Breast epithelium (tissue), 4 donors: ENCODE results near the gene LMTK2. TPM values are rescaled to one million over a fixed set of nuclear protein-coding genes. Genes with fewer than 3 reads are reported as not detected.

Experiments used
- DNase-seq, 2 donors: peaks; one replicate each; pipeline ENCODE4 v3.0.0-alpha.2; 2019; ENCODE audit warnings: low spot score in 2 of 2
- H3K27ac ChIP-seq, 2 donors: fragments of 200-600 bp; sonication (generic) in 1 of 2; one replicate each; pipeline ENCODE4 v1.5.1; 2016 to 2019; ENCODE audit warnings: mild to moderate bottlenecking in 1 of 2
- H3K27me3 ChIP-seq, 2 donors: fragments of 200-600 bp; sonication (generic) in 1 of 2; one replicate each; pipeline versions ENCODE4 v1.5.1 to v1.6.0; 2017 to 2019; ENCODE audit warnings: control low read depth in 1 of 2, mild to moderate bottlenecking in 1 of 2
- H3K36me3 ChIP-seq: fragments of 200-600 bp; one replicate; pipeline ENCODE4 v1.5.1; 2019
- H3K4me1 ChIP-seq, 2 donors: fragments of 200-600 bp; sonication (generic); one replicate each; pipeline ENCODE4 v1.5.1; 2016 to 2019; ENCODE audit warnings: control low read depth in 1 of 2
- H3K4me3 ChIP-seq, 3 donors: fragments of 200-600 bp; sonication (generic); 1 replicate in 2 of 3; 2 replicates in 1 of 3; pipeline ENCODE4 v1.5.1; 2016 to 2019; ENCODE audit warnings: mild to moderate bottlenecking in 3 of 3, moderate library complexity in 2 of 3
- H3K9me3 ChIP-seq, 2 donors: fragments of 200-600 bp; sonication (generic) in 1 of 2; one replicate each; pipeline ENCODE4 v1.5.1; 2016 to 2019; ENCODE audit warnings: control low read depth in 1 of 2
- POLR2A ChIP-seq: fragments of 450-650 bp; IDR thresholded peaks from one replicate; pipeline ENCODE4 v1.6.1; 2016; ENCODE audit warnings: antibody characterized with exemption, mild to moderate bottlenecking, moderate library complexity
- POLR2AphosphoS5 ChIP-seq, 3 donors: sonication (generic); formaldehyde crosslinking; IDR thresholded peaks; one replicate each; pipeline ENCODE4 v1.6.1; 2017; ENCODE audit warnings: antibody characterized with exemption in 3 of 3
- intact Hi-C: fragments of 100-400 bp; cut with DNase I; formaldehyde crosslinking; loops from one replicate; pipeline ENCODE4 v1.15.1; 2023; ENCODE audit warnings: low total_unique reads
- total RNA-seq, 3 donors: library from RNA; depleted of rRNA; stranded (reverse); fragments of >200 nt; gene quantifications; one replicate each; pipeline ENCODE4 v1.1.0, GENCODE V29; 2016
- TF ChIP-seq, protein P1 (sequence below), 3 donors: fragments of 450-650 bp; IDR thresholded peaks; one replicate each; pipeline ENCODE4 v1.5.1; 2016 to 2017; ENCODE audit warnings: antibody characterized with exemption in 3 of 3, mild to moderate bottlenecking in 3 of 3, moderate library complexity in 3 of 3

The LMTK2 gene
- total RNA-seq, 3 donors from 2014 or later, result 9.4 to 16.7 (median 14.1) TPM

DNA sequence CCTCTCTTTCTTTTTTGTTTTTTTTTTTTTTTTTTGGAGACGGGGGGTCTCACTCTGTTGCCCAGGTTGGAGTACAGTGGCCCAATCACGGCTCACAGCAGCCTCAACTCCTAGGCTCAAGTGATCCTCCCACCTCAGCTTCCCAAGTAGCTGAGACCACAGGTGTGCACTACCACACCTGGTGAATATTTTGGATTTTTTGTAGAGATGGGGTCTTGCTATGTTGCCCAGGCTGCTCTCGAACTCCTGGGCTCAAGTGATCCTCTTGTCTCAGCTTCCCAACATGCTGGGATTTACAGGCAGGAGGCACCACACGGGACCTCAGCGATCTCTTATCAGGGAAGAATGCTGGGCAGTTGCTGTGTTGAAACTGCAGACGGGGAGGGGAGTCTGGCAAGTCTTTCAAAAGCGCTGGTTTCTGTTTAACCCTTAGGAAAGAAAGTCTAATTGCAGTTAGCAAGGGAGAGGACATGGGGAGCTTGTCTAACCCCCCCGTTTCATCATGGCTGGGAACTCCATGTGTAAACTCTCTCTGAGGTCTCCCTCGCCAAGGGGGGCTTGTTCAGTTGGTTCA, 39.6 kb upstream of the LMTK2 start:
- Histone ChIP-seq H3K27ac (no peak overlapping the region), H3K4me1 (no peaks in the 10 kb centered on the region), H3K36me3 (no peaks in the 10 kb centered on the region), H3K27me3 (no peaks in the 10 kb centered on the region), H3K9me3 (peaks cover 0 to 15% of the 10 kb centered on the region in 2 donors), H3K4me3 (no peak overlapping the region)
- no peak for DNase-seq
- intact Hi-C loops, result no loop called here
- TF ChIP-seq POLR2AphosphoS5 (IDR thresholded peaks at IDR 0.05) (no peak), POLR2A (no peak)
- TF ChIP-seq, protein P1, sequence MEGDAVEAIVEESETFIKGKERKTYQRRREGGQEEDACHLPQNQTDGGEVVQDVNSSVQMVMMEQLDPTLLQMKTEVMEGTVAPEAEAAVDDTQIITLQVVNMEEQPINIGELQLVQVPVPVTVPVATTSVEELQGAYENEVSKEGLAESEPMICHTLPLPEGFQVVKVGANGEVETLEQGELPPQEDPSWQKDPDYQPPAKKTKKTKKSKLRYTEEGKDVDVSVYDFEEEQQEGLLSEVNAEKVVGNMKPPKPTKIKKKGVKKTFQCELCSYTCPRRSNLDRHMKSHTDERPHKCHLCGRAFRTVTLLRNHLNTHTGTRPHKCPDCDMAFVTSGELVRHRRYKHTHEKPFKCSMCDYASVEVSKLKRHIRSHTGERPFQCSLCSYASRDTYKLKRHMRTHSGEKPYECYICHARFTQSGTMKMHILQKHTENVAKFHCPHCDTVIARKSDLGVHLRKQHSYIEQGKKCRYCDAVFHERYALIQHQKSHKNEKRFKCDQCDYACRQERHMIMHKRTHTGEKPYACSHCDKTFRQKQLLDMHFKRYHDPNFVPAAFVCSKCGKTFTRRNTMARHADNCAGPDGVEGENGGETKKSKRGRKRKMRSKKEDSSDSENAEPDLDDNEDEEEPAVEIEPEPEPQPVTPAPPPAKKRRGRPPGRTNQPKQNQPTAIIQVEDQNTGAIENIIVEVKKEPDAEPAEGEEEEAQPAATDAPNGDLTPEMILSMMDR (IDR thresholded peaks at IDR 0.05), result no peak

DNA sequence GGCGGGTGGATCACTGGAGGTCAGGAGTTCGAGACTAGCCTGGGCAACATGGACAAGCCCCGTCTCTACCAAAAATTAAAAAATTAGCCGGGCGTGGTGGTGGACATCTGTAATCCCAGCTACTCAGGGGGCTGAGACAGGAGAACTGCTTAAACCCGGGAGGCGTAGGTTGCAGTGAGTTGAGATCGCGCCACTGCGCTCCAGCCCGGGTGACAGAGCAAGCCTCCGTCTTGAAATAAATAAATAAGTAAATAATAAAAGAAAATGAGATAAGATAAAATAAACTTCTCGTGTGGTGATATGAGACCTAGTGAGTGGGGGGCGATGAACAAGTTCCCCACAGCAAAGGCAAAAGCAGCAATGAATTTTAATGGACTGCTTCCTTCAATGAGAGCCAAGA, 33.6 kb upstream of the LMTK2 start:
- Histone ChIP-seq H3K9me3 (peaks cover 0 to 6% of the 10 kb centered on the region in 2 donors), H3K36me3 (no peaks in the 10 kb centered on the region), H3K27me3 (no peaks in the 10 kb centered on the region), H3K27ac (no peak overlapping the region), H3K4me3 (no peak overlapping the region), H3K4me1 (no peaks in the 10 kb centered on the region)
- TF ChIP-seq, protein P1 (IDR thresholded peaks at IDR 0.05), result no peak
- no peak for TF ChIP-seq POLR2AphosphoS5 (IDR thresholded peaks at IDR 0.05)
- TF ChIP-seq POLR2A, result no peak
- intact Hi-C loops, result no loop called here
- DNase-seq, result no peak

DNA sequence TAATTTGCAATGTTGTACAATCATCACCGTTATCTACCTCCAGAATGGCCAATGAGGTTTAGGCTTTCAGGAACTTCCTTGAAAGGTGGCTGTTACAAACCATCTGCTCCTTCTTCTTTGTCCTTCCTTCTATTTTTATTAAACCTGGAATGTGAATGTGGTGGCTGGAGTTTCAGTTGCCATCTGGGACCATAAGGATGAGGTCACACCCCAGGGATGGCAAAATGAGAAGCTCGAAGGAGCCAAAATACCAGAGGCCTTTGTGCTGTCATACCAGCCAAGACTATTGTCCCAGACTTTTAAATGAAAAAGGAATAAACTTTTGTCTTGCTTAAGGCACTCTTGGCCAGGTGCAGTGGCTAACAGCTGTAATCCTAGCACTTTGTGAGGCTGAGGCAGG, 30.9 kb upstream of the LMTK2 start:
- TF ChIP-seq POLR2AphosphoS5 (IDR thresholded peaks at IDR 0.05) (no peak), POLR2A (no peak)
- TF ChIP-seq, protein P1 (IDR thresholded peaks at IDR 0.05), result no peak
- no peak for DNase-seq

DNA sequence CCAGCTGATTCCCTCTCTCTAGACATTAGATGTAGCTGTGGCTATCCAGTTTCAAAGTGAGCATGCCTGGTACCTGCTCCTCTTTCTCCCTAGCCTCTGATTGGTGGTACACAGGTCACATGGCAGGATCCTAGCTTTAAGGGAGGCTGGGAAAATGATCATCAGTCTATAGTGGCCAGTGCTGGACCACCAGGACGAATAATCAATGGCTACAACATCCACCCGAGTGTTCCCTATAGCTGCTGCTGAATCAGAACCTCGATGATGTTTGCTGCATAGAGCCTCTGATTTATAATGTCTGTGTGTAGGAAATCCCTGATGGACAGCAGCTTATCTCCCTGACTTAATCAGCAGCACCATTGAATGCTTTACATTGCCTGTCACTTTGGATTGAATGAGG, 28.9 kb upstream of the LMTK2 start:
- no peak for DNase-seq

More for the DNA sequence above, 30.9 kb upstream of the LMTK2 start:
- no peaks in the 10 kb centered on the region for H3K4me1 ChIP-seq
- peaks cover 0 to 6% of the 10 kb centered on the region in 2 donors for H3K9me3 ChIP-seq
- no peak overlapping the region for H3K27ac ChIP-seq
- no peaks in the 10 kb centered on the region for H3K36me3 ChIP-seq
- H3K4me3 ChIP-seq, result no peak overlapping the region
- intact Hi-C loops, result no loop called here
- no peaks in the 10 kb centered on the region for H3K27me3 ChIP-seq

DNA sequence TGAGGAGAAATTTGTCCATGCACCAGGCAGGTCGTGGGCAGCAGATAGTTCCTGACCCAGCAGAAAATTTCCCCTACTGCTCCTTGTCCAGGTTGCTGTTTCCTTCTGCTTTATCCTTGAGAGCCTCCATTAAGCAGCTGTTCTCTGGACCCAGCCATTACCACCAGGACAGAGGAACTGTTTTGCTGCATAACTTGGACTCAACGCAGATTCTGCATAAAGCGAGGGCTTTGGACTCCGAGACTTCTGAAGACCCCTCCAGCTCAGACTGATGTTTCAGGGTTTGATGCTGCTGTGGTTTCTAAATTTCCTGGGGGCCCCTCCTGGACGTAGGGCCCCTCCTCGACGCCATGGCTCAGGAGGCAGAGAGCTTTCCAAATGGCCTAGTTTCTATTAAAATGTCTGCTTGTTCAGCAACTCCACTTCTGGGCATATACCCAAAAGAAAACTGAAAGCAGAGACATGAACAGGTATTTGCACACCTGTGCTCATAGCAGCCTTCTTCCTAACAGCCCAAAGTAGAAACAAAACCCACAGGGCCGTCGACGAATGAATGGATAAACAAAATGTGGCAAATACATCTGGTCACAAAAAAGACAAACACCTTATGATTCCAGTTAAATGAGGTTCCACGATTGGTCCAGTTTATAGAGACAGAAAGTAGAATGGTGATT, 28.3 kb upstream of the LMTK2 start:
- TF ChIP-seq POLR2A, result no peak
- TF ChIP-seq, protein P1 (IDR thresholded peaks at IDR 0.05), result no peak
- no peak for TF ChIP-seq POLR2AphosphoS5 (IDR thresholded peaks at IDR 0.05)
- Histone ChIP-seq H3K4me1 (no peaks in the 10 kb centered on the region), H3K27ac (no peak overlapping the region), H3K27me3 (no peaks in the 10 kb centered on the region), H3K36me3 (no peaks in the 10 kb centered on the region), H3K4me3 (no peak overlapping the region), H3K9me3 (peaks cover 0 to 6% of the 10 kb centered on the region in 2 donors)
- intact Hi-C loops, result no loop called here
- no peak for DNase-seq

More for the DNA sequence above, 28.9 kb upstream of the LMTK2 start:
- Histone ChIP-seq H3K4me1 (no peaks in the 10 kb centered on the region), H3K27ac (no peak overlapping the region), H3K36me3 (no peaks in the 10 kb centered on the region), H3K27me3 (no peaks in the 10 kb centered on the region), H3K9me3 (peaks cover 0 to 6% of the 10 kb centered on the region in 2 donors), H3K4me3 (no peak overlapping the region)
- intact Hi-C loops, result no loop called here
- TF ChIP-seq POLR2AphosphoS5 (IDR thresholded peaks at IDR 0.05), result no peak
